Activated CD8-positive, alpha-beta T cell treated with anti-CD3 and anti-CD28 coated beads for 36 hours (primary cell): ENCODE data around the gene IL20. TPM values are rescaled to one million over a fixed set of nuclear protein-coding genes. Genes with fewer than 3 reads are reported as not detected.
A peak's percentile ranks its signal among the peaks of the same experiment; 100 is the strongest.

Experiments
- ATAC-seq: fragments of 200-7000 bp; cut with Tn5 transposase; one replicate; pipeline ENCODE4 v1.10.0; 2021; ENCODE audit warnings: mild to moderate bottlenecking, moderate library complexity
- CTCF ChIA-PET: fragments of 350-600 bp; sonication (Branson Sonifier 250); formaldehyde crosslinking; loops from one replicate; lab custom pipeline; 2021; ENCODE audit warnings: antibody characterized with exemption; lab: Charles Lee
- POLR2A ChIA-PET: fragments of 350-600 bp; sonication (Branson Sonifier 250); formaldehyde crosslinking; loops from one replicate; lab custom pipeline; 2021; ENCODE audit warnings: antibody characterized with exemption; lab: Charles Lee
- DNase-seq: peaks from one replicate; pipeline ENCODE4 v3.0.0-alpha.2; 2020
- H3K27ac Mint-ChIP-seq: one replicate; pipeline ENCODE4 v1.8.0; 2021; ENCODE audit warnings: mild to moderate bottlenecking, mixed read lengths
- H3K27me3 Mint-ChIP-seq: one replicate; pipeline ENCODE4 v1.8.0; 2021; ENCODE audit warnings: mixed read lengths
- H3K36me3 Mint-ChIP-seq: one replicate; pipeline ENCODE4 v1.8.0; 2021; ENCODE audit warnings: low read depth, mixed read lengths
- H3K4me1 Mint-ChIP-seq: one replicate; pipeline ENCODE4 v1.8.0; 2021; ENCODE audit warnings: low read depth, mixed read lengths
- H3K4me3 Mint-ChIP-seq: one replicate; pipeline ENCODE4 v1.8.0; 2021; ENCODE audit warnings: mild to moderate bottlenecking, moderate library complexity, mixed read lengths
- H3K9me3 Mint-ChIP-seq: one replicate; pipeline ENCODE4 v1.8.0; 2021; ENCODE audit warnings: mixed read lengths
- intact Hi-C: fragments of 100-400 bp; cut with micrococcal nuclease; formaldehyde crosslinking; loops from one replicate; pipeline ENCODE4 v1.10.0; 2022
- total RNA-seq, 2 experiments: library from RNA; stranded (reverse); gene quantifications; one replicate each; pipeline ENCODE4 v1.2.3, GENCODE V29; 2021
- TF ChIP-seq, protein P1 (sequence below): fragments of 200-600 bp; IDR thresholded peaks from one replicate; pipeline ENCODE4 v1.8.0; 2022; ENCODE audit warnings: antibody characterized with exemption, mild to moderate bottlenecking

IL20 gene
- total RNA-seq, 2 experiments from 2014 or later = not detected

GRCh38 chr1:206913766-206914537 lies 48.5 kb downstream of the IL20 start:
- DNase-seq = no peak
- Mint-ChIP-seq H3K27me3 (no peaks in the 10 kb centered on the region), H3K36me3 (peaks cover 64% of the 10 kb centered on the region), H3K4me1 (peaks cover 83% of the 10 kb centered on the region), H3K27ac (peak overlapping the region; percentile 89), H3K9me3 (no peaks in the 10 kb centered on the region), H3K4me3 (no peak overlapping the region)
- intact Hi-C loops = loop anchor here (2.0 to 5.0 kb wide), 2 partner anchors 105 to 177 kb away; no protein-coding TSS in a partner anchor
- TF ChIP-seq, protein P1, sequence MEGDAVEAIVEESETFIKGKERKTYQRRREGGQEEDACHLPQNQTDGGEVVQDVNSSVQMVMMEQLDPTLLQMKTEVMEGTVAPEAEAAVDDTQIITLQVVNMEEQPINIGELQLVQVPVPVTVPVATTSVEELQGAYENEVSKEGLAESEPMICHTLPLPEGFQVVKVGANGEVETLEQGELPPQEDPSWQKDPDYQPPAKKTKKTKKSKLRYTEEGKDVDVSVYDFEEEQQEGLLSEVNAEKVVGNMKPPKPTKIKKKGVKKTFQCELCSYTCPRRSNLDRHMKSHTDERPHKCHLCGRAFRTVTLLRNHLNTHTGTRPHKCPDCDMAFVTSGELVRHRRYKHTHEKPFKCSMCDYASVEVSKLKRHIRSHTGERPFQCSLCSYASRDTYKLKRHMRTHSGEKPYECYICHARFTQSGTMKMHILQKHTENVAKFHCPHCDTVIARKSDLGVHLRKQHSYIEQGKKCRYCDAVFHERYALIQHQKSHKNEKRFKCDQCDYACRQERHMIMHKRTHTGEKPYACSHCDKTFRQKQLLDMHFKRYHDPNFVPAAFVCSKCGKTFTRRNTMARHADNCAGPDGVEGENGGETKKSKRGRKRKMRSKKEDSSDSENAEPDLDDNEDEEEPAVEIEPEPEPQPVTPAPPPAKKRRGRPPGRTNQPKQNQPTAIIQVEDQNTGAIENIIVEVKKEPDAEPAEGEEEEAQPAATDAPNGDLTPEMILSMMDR = no peak
- ATAC-seq = no peak
- POLR2A ChIA-PET = interaction anchor here (0.6 to 1.8 kb wide), 3 partner anchors 8 to 97 kb away, joined by 3 to 6 read pairs (median 3); no protein-coding TSS in a partner anchor
- CTCF ChIA-PET = interaction anchor here (1.1 to 12.9 kb wide), 16 partner anchors 13 to 209 kb away, joined by 3 to 289 read pairs (median 32); partner anchors contain the start of genes IL20 and IL24

DNA sequence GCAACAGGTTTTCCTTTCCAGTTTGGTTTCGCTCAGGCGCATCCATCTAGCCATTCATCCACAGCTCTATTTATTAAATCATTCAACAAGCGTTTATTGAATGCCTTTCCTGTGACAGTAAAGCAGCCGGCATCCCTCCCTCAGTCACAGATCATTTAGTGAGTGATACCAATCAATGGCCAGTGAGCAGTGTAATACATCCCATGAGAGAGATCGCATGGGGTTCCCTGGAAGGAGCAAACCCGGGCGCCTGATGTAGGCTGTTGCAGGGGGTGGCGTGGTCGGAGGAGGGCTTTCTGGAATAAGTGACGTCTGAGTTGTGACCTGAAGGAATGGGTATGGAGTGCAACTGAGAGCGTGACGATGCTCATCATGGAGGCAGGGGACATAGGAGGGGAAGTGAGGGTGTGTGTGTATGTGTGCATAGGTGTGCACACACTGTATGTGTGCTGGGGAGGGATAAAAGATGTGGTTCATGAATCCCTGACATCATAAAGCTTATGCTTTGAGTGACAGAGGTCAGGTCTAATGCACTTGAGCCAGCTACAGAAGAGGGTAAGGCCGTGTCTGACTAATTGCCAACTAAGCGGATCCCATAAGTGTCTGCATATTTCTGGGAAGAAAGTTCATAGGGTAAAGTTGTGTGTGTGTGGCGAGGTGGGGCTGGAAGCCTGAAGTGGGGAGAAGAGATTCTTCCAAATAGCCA lies 49.8 kb downstream of the IL20 start:
- ATAC-seq (no peak), DNase-seq (no peak)
- TF ChIP-seq, protein P1 = no peak
- Mint-ChIP-seq H3K4me3 (peak overlapping the region; percentile 75), H3K27ac (peak overlapping the region; percentile 89), H3K27me3 (no peaks in the 10 kb centered on the region), H3K36me3 (peaks cover 69% of the 10 kb centered on the region), H3K4me1 (peaks cover 81% of the 10 kb centered on the region), H3K9me3 (no peaks in the 10 kb centered on the region)
- ChIA-PET CTCF (interaction anchor here (0.8 to 12.9 kb wide), 11 partner anchors 8 to 194 kb away, joined by 3 to 289 read pairs (median 47); partner anchors contain the start of gene IL20), POLR2A (interaction anchor here (0.5 to 1.4 kb wide), 2 partner anchors 57 to 409 kb away, joined by 3 to 4 read pairs; no protein-coding TSS in a partner anchor)
- intact Hi-C loops = no loop called here

DNA sequence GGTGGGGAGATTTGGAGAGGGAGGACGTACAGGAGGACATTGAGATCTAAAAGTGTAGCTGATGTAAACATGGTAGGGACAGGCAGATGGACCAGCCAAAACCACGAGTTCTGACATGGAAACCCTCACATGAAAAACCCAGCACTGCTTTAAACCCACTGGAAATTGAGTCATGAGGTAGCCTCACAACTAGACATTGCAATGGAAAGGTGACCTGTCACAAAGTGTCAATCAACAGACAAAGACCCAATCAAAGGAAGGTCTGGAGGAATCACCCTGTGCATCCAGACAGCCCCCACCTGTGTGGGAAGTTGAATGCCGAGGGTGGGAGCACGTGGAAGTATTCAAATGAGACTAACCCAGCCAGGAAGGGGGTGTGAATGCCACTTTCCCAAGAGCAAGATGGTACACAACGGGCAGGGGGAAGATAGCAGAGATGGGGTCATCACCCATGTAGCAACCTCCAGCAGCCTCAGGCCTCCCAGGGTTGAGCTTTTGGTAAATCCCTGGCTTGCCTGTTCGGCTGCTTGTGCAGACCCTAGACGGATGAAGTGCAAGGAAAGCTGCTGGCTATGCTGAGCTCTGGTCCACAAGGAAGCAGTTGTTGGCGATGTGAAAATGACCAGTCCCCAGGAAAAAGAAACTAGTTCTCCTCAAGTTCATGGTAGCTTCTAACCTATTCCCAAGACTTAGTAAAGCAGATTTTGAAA lies 50.7 kb downstream of the IL20 start:
- H3K4me3 Mint-ChIP-seq = peak overlapping the region; percentile 75
- H3K36me3 Mint-ChIP-seq = peaks cover 72% of the 10 kb centered on the region
- DNase-seq (no peak), ATAC-seq (peak; percentile 34)
- peaks cover 81% of the 10 kb centered on the region for H3K4me1 Mint-ChIP-seq
- ChIA-PET POLR2A (interaction anchor here (1.2 to 2.2 kb wide), 4 partner anchors 7 to 58 kb away, joined by 4 to 7 read pairs (median 6); no protein-coding TSS in a partner anchor), CTCF (interaction anchor here (1.1 to 12.9 kb wide), 10 partner anchors 9 to 190 kb away, joined by 3 to 289 read pairs (median 32); partner anchors contain the start of gene IL20)
- intact Hi-C loops = no loop called here
- H3K27me3 Mint-ChIP-seq = no peaks in the 10 kb centered on the region
- H3K27ac Mint-ChIP-seq = peak overlapping the region; percentile 89
- TF ChIP-seq, protein P1 = no peak
- H3K9me3 Mint-ChIP-seq = no peaks in the 10 kb centered on the region

- peaks cover 64% of the 10 kb centered on the region for H3K4me1 Mint-ChIP-seq
- no peak for DNase-seq
- peak overlapping the region; percentile 89 for H3K27ac Mint-ChIP-seq
- TF ChIP-seq, protein P1 = no peak
- H3K4me3 Mint-ChIP-seq = peak overlapping the region; percentile 75
- intact Hi-C loops = no loop called here
- no peak for ATAC-seq
- H3K36me3 Mint-ChIP-seq = peaks cover 58% of the 10 kb centered on the region
- no peaks in the 10 kb centered on the region for H3K9me3 Mint-ChIP-seq
- CTCF ChIA-PET = interaction anchor here (0.9 to 12.9 kb wide), 16 partner anchors 11 to 260 kb away, joined by 3 to 289 read pairs (median 6); partner anchors contain the start of gene IL20
- POLR2A ChIA-PET = interaction anchor here (0.6 to 2.9 kb wide), 9 partner anchors 9 to 201 kb away, joined by 3 to 12 read pairs (median 3); no protein-coding TSS in a partner anchor
- no peaks in the 10 kb centered on the region for H3K27me3 Mint-ChIP-seq
Observed at GRCh38 chr1:206918076-206918475, 52.7 kb downstream of the IL20 start.

Other genes with a start within 250 kb of the IL20 start
- 1 to 10 TPM; 4.7 to 4.9 TPM for gene DYRK3, start 230.1 kb upstream of the IL20 start, total RNA-seq
- gene MAPKAPK2, start 180.7 kb upstream of the IL20 start, total RNA-seq = 10 to 100 TPM; 50.4 to 51.4 TPM
- not detected for gene IL19, start 94.8 kb upstream of the IL20 start, total RNA-seq
- gene IL10, start 93.1 kb upstream of the IL20 start, total RNA-seq = under 1 TPM in 1 of 2 experiments, not detected in 1; 0.32 TPM
- under 1 TPM; 0.54 to 0.81 TPM for gene IL24, start 31.8 kb downstream of the IL20 start, total RNA-seq
- 10 to 100 TPM; 49.4 to 51.7 TPM for gene FCMR, start 56.3 kb downstream of the IL20 start, total RNA-seq
- under 1 TPM in 1 of 2 experiments, not detected in 1; 0.07 TPM for gene PIGR, start 80.8 kb downstream of the IL20 start, total RNA-seq
- not detected for gene FCAMR, start 104.8 kb downstream of the IL20 start, total RNA-seq
- gene C1orf116, start 167.1 kb downstream of the IL20 start, total RNA-seq = under 1 TPM; 0.07 to 0.13 TPM
- gene YOD1, start 185.6 kb downstream of the IL20 start, total RNA-seq = 1 to 10 TPM; 7.4 to 7.5 TPM
- 1 to 10 TPM; 3.5 to 4.3 TPM for gene PFKFB2, start 187.7 kb downstream of the IL20 start, total RNA-seq
- 1 to 10 TPM; 2.1 to 2.2 TPM for gene C4BPB, start 223.2 kb downstream of the IL20 start, total RNA-seq
- not detected for gene C4BPA, start 238.6 kb downstream of the IL20 start, total RNA-seq